ENCODE measurements around the gene MAP3K9.
A peak's percentile ranks its signal among the peaks of the same experiment; 100 is the strongest.

MAP3K9 gene

GRCh38 chr14:70699646-70700045, 109.7 kb downstream of the MAP3K9 start:
- DNase-seq (ENCODE audit: low read depth) = no peak

GRCh38 chr14:70698288-70698687, 111.0 kb downstream of the MAP3K9 start:
- DNase-seq (ENCODE audit: low read depth) = peak; percentile 54

DNA sequence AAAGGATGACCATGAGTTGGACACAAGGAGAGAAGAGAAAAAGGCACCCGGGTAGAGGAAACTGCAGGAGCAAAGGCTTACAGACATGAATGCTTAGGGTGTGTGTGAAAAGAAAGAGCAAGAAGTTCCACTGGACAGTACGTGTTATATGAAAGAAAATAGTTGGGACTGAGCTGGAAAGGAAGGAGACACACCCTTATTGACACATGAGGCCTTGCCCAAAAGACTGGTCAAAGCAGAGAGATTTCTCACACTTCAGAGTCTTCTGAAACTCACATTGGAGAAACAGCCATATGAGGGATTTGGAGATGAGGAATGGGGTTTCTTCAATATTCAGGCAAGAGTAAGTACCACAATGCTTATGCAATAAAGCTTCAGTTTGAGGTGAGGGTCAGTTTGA, 111.6 kb downstream of the MAP3K9 start:
- no peak for DNase-seq (ENCODE audit: low read depth)

GRCh38 chr14:70696026-70696425, 113.3 kb downstream of the MAP3K9 start:
- no peak for DNase-seq (ENCODE audit: low read depth)

- DNase-seq (ENCODE audit: low read depth) = no peak
Observed at GRCh38 chr14:70692210-70692609, 117.1 kb downstream of the MAP3K9 start.

- DNase-seq (ENCODE audit: low read depth) = no peak
Observed at GRCh38 chr14:70685474-70686197, 123.7 kb downstream of the MAP3K9 start.

GRCh38 chr14:70683983-70684382, 125.3 kb downstream of the MAP3K9 start:
- no peak for DNase-seq (ENCODE audit: low read depth)

DNA sequence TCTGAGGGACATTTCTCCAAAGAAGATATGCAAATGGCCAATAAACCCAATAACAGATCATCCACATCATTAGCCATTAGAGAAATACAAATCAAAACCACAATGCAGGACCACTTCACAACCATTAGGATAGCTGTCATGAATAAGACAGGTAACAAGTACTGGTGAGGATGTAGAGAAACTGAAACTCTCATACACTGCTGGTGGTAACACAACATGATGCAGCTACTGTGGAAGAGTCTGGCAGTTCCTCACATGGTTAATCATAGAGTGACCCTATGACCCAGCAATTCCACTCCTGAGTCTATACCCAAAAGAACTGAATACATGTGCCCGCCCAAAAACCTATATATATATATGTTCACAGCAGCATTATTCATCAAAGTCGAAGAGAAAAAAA, 128.6 kb downstream of the MAP3K9 start:
- DNase-seq (ENCODE audit: low read depth) = no peak

- DNase-seq (ENCODE audit: low read depth) = no peak
Observed at GRCh38 chr14:70677341-70677740, 132.0 kb downstream of the MAP3K9 start.

Measured in ELR (cell line).